Body of pancreas (tissue), 4 donors: ENCODE results near the gene MIAT. TPM values are rescaled to one million over a fixed set of nuclear protein-coding genes. Genes with fewer than 3 reads are reported as not detected.

ENCODE experiments used
- ATAC-seq: fragments of 150-250 bp; one replicate; pipeline ENCODE4 v1.9.1; 2016
- DNase-seq, 4 donors: peaks; one replicate each; pipeline ENCODE4 v3.0.0-alpha.2; 2019
- H3K27ac ChIP-seq, 4 donors: fragments of 200-600 bp; sonication (generic); 1 replicate in 3 of 4; 2 replicates in 1 of 4; pipeline versions ENCODE4 v1.5.1 to v1.6.1; 2016 to 2019; ENCODE audit warnings: mild to moderate bottlenecking in 1 of 4, mixed read lengths in 1 of 4, moderate library complexity in 1 of 4
- H3K27me3 ChIP-seq, 2 donors: fragments of 200-600 bp; sonication (generic); one replicate each; pipeline ENCODE4 v1.6.0; 2016; ENCODE audit warnings: mild to moderate bottlenecking in 1 of 2
- H3K36me3 ChIP-seq, 2 donors: fragments of 200-600 bp; sonication (generic); replicated peaks in 1 of 2; 2 replicates each; pipeline ENCODE4 v1.5.1; 2016; ENCODE audit warnings: low read depth in 2 of 2; ENCODE audit not compliant: insufficient read depth in 1 of 2
- H3K4me1 ChIP-seq: fragments of 200-600 bp; sonication (generic); one replicate; pipeline ENCODE4 v1.6.0; 2016
- H3K4me3 ChIP-seq, 2 donors: fragments of 200-600 bp; sonication (generic); 1 replicate in 1 of 2; 2 replicates in 1 of 2; pipeline ENCODE4 v1.5.1; 2016 to 2019
- H3K9me3 ChIP-seq, 3 donors: fragments of 200-600 bp; sonication (generic); 1 replicate in 2 of 3; 2 replicates in 1 of 3; pipeline ENCODE4 v1.5.1; 2016
- POLR2A ChIP-seq, 3 donors: fragments of 450-650 bp; IDR thresholded peaks; one replicate each; pipeline ENCODE4 v1.6.1; 2016; ENCODE audit warnings: antibody characterized with exemption in 3 of 3, mild to moderate bottlenecking in 2 of 3
- WGBS, 2 donors: methylation state at CpG; one replicate each; pipeline ENCODE4 v1.1.5; 2017; 5-methylcytosine and 5-hydroxymethylcytosine counted together
- intact Hi-C: fragments of 100-400 bp; cut with DNase I; formaldehyde crosslinking; loops from one replicate; pipeline ENCODE4 v1.15.1; 2023
- total RNA-seq, 2 donors: library from RNA; depleted of rRNA; stranded (reverse); fragments of >200 nt; gene quantifications; one replicate each; pipeline ENCODE4 v1.1.0, GENCODE V29; 2016
- TF ChIP-seq, protein P1 (sequence below), 7 experiments: fragments of 450-650 bp in 4 of 7; fragments of 200-600 bp in 3 of 7; sonication (generic) in 3 of 7; IDR thresholded peaks; one replicate each; pipeline ENCODE4 v1.5.1; 2016 to 2019; ENCODE audit warnings: antibody characterized with exemption in 7 of 7

The MIAT gene
- total RNA-seq, 2 donors from 2014 or later: 1.0 to 2.6 TPM

DNA sequence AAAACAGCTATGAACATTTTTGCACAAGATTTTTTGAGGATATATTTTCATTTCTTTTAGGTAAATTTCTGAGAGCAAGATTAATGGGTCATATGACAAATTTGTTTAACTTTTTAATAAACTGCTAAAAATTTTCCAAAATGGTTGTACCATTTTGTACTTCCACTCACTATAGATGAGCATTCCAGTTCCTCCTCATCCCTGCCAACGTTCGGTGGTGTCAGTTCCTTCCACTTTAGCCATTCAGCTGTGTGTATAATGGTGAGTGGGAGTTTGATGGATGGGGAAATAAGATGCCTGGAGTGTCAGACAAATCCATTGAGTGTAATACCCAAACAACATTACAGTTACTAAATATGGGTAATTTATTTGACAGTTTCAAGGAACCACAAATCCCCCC is 49.7 kb downstream of the MIAT start:
- no peaks in the 10 kb centered on the region for H3K4me1 ChIP-seq
- WGBS, 2 donors: 93 to 100% methylated on average over 2 of the region's 2 CpGs
- no peaks in the 10 kb centered on the region for H3K36me3 ChIP-seq
- no peaks in the 10 kb centered on the region for H3K27me3 ChIP-seq
- DNase-seq: no peak
- intact Hi-C loops: no loop called here
- no peaks in the 10 kb centered on the region for H3K9me3 ChIP-seq
- ATAC-seq: no peak
- H3K27ac ChIP-seq: no peak overlapping the region
- H3K4me3 ChIP-seq: no peak overlapping the region
- TF ChIP-seq POLR2A (IDR thresholded peaks at IDR 0.05): no peak
- TF ChIP-seq, protein P1, sequence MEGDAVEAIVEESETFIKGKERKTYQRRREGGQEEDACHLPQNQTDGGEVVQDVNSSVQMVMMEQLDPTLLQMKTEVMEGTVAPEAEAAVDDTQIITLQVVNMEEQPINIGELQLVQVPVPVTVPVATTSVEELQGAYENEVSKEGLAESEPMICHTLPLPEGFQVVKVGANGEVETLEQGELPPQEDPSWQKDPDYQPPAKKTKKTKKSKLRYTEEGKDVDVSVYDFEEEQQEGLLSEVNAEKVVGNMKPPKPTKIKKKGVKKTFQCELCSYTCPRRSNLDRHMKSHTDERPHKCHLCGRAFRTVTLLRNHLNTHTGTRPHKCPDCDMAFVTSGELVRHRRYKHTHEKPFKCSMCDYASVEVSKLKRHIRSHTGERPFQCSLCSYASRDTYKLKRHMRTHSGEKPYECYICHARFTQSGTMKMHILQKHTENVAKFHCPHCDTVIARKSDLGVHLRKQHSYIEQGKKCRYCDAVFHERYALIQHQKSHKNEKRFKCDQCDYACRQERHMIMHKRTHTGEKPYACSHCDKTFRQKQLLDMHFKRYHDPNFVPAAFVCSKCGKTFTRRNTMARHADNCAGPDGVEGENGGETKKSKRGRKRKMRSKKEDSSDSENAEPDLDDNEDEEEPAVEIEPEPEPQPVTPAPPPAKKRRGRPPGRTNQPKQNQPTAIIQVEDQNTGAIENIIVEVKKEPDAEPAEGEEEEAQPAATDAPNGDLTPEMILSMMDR (IDR thresholded peaks at IDR 0.05): no peak

DNA sequence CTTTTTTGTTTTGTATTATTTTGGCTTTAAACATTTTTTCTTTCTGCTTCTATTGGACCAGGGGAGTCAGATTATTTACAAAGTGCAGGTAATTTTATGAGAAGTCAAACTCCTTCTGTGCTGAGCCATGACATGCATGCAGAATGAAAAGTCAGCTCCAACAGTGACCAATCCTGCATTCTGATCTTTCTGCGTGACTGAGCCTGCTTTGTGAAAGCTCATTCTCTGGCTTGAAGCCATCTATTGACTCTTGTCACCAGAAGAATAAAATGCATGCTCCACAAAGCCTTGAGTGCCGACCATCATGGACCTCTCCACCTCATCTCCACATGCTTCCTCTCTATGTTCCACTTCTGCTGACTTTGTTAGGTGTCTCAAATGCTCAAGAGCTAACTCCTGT is 50.2 kb downstream of the MIAT start:
- no peak overlapping the region for H3K4me3 ChIP-seq
- ATAC-seq: no peak
- intact Hi-C loops: no loop called here
- no peak overlapping the region for H3K27ac ChIP-seq
- H3K4me1 ChIP-seq: no peaks in the 10 kb centered on the region
- H3K9me3 ChIP-seq: no peaks in the 10 kb centered on the region
- no peaks in the 10 kb centered on the region for H3K36me3 ChIP-seq
- H3K27me3 ChIP-seq: no peaks in the 10 kb centered on the region
- WGBS, 2 donors: 81 to 92% methylated on average over 2 of the region's 2 CpGs
- no peak for DNase-seq
- TF ChIP-seq, protein P1 (IDR thresholded peaks at IDR 0.05): no peak
- TF ChIP-seq POLR2A (IDR thresholded peaks at IDR 0.05): no peak

DNA sequence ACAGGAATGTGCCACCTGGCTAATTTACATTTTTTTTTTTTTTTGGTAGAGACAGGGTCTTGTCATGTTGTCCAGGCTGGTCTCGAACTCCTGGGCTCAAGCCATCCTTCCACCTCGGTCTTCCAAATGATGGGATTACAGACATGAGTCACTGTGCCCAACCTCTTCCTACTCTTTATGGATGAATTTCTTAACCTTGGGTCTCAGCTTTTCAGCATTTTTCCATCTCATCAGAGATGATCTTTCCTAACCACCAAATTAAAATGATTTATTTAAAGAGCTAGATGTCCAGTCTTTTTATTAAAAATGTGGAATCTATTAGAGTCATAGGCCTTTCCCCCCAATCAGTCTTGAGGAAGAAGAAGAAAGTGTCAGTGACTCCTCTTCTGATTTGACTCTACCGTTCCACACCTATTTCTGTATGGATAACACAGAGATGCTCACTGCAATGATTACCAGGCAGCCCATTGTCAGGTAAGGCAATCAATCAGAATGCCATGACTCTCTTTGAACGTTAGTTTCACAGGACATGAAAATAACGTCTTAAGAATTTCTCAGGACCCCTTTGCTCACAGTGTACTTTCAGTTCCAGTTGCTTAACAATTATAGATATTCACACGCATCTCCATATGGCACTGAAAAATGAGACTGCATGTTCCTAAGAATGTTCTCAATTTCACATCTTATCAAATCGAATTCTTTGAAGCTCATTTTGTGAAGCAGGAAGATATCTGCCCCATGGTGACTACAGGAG is 51.0 kb downstream of the MIAT start:
- 71 to 86% methylated on average over 7 of the region's 7 CpGs for WGBS, 2 donors
- no peaks in the 10 kb centered on the region for H3K9me3 ChIP-seq
- no peaks in the 10 kb centered on the region for H3K36me3 ChIP-seq
- no peak for ATAC-seq
- TF ChIP-seq POLR2A (IDR thresholded peaks at IDR 0.05): no peak
- TF ChIP-seq, protein P1 (IDR thresholded peaks at IDR 0.05): no peak
- intact Hi-C loops: no loop called here
- H3K27ac ChIP-seq: no peak overlapping the region
- no peak for DNase-seq
- no peaks in the 10 kb centered on the region for H3K27me3 ChIP-seq
- no peak overlapping the region for H3K4me3 ChIP-seq
- no peaks in the 10 kb centered on the region for H3K4me1 ChIP-seq

DNA sequence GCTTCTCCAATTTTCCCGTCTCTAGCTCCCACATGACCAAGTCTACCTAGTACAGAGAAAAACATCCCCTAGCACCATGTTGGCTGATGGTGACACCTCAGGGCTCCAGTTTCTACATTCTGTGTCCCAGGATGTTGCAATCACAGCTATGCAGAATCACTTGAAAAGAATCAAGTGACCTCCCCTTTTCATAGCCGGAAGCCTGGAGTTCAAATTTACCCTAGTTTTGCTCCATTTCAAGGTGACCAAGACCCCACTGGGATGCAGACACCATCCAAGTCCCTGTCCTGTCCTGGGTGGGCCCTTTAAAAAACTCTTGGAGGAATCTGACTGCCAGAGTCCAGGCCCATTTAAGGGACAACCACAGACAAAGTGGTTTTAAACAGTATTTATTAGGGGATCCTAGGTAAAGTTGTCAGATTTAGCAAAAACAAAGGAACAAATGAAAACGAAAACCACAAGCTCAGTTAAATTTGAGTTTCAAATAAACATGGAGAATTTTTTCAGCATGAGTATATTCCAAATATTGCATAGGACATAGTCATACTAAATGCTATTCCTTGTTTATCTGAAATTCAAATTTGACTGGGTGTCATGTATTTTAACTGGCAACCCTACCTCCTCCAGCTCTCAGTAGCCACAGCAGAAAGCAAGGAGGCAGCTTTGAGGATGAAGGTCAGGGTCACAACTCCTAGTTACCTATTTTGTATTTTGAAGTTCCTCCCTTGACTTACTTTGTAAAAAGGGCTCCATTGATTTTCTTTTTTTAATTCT is 52.4 kb downstream of the MIAT start:
- intact Hi-C loops: no loop called here
- no peak overlapping the region for H3K27ac ChIP-seq
- ATAC-seq: no peak

More for the DNA sequence above, 52.4 kb downstream of the MIAT start:
- 91% methylated on average over 3 of the region's 3 CpGs for WGBS, 2 donors
- no peak for DNase-seq
- H3K9me3 ChIP-seq: no peaks in the 10 kb centered on the region
- H3K36me3 ChIP-seq: no peaks in the 10 kb centered on the region
- no peak overlapping the region for H3K4me3 ChIP-seq
- TF ChIP-seq, protein P1 (IDR thresholded peaks at IDR 0.05): no peak
- no peak for TF ChIP-seq POLR2A (IDR thresholded peaks at IDR 0.05)
- H3K27me3 ChIP-seq: no peaks in the 10 kb centered on the region
- H3K4me1 ChIP-seq: no peaks in the 10 kb centered on the region
